ENCODE data around the gene DNAJC11.

DNA sequence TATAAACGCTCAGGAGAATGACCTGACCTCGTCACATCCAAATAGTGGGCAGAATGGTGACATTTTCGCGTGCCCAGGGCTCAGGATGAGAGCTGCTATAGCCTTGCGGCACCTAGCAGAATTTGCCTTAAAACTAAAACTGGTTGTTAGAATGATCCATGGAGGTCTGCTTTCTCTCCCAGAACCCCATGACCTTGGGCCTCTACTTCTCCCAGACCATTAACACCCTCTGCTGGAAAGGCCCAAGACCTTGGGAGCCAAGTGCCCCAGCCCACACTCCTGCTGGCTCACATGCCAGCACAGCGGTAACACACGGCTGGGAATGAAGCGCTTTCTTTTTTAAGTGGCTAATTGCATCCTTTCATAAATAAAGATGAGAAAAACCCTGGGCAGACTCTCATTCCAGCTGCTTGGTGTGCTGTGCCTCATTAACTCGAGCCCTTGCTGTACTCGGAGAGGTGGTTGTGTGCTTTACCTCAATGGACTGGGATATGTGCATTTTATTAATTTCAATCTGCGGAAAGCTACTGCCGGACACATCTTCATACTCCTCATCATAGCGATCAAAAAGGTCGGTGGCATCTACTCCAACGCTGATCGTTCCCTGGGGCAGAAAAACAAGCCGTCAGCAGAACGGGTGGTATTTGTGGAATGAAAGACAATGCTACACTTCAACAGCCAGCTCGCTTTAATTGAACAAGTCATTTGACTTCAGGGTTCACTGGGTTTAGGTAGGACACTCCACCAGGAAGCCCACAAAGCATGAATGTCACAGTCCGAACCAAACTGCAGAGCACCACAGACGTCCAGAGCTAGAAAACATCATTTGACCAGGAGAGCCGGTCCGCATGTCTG is 48.0 kb downstream of the DNAJC11 start:
- no peak for TF ChIP-seq CTCF (IDR thresholded peaks at IDR 0.05; ENCODE audit: insufficient read depth, low read length)
- no peak for TF ChIP-seq POLR2AphosphoS5 (IDR thresholded peaks at IDR 0.05; ENCODE audit: low read depth)
- TF ChIP-seq, protein P1, sequence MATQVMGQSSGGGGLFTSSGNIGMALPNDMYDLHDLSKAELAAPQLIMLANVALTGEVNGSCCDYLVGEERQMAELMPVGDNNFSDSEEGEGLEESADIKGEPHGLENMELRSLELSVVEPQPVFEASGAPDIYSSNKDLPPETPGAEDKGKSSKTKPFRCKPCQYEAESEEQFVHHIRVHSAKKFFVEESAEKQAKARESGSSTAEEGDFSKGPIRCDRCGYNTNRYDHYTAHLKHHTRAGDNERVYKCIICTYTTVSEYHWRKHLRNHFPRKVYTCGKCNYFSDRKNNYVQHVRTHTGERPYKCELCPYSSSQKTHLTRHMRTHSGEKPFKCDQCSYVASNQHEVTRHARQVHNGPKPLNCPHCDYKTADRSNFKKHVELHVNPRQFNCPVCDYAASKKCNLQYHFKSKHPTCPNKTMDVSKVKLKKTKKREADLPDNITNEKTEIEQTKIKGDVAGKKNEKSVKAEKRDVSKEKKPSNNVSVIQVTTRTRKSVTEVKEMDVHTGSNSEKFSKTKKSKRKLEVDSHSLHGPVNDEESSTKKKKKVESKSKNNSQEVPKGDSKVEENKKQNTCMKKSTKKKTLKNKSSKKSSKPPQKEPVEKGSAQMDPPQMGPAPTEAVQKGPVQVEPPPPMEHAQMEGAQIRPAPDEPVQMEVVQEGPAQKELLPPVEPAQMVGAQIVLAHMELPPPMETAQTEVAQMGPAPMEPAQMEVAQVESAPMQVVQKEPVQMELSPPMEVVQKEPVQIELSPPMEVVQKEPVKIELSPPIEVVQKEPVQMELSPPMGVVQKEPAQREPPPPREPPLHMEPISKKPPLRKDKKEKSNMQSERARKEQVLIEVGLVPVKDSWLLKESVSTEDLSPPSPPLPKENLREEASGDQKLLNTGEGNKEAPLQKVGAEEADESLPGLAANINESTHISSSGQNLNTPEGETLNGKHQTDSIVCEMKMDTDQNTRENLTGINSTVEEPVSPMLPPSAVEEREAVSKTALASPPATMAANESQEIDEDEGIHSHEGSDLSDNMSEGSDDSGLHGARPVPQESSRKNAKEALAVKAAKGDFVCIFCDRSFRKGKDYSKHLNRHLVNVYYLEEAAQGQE (IDR thresholded peaks at IDR 0.05; ENCODE audit: insufficient replicate concordance, low read depth): no peak

Measured in HL-60 (cell line).